ENCODE data around the gene GOLGA6C. TPM values are rescaled to one million over a fixed set of nuclear protein-coding genes. Genes with fewer than 3 reads are reported as not detected.
A peak's percentile ranks its signal among the peaks of the same experiment; 100 is the strongest.

GOLGA6C gene
- total and polyA plus RNA-seq, 10 of the 15 experiments (the other 5 are each of a cell fraction or from before 2014, with no cell fraction given) = not detected

GRCh38 chr15:75230551-75231371 is 27.4 kb upstream of the GOLGA6C start:
- intact Hi-C loops (cut with micrococcal nuclease; ENCODE audit: unreplicated experiment) (no loop called here), in situ Hi-C loops (cut with MboI) (no loop called here)
- Histone ChIP-seq H3K4me1 (ENCODE audit: control insufficient read depth, insufficient read depth, low read length) (no peaks in the 10 kb centered on the region), H4K20me1 (ENCODE audit: control insufficient read depth, insufficient read depth) (no peaks in the 10 kb centered on the region), H3K4me3 (no peak overlapping the region), H3K36me3 (ENCODE audit: control insufficient read depth in 2 of 2, insufficient read depth in 2 of 2, low read length in 1 of 2) (no peaks in the 10 kb centered on the region), H3K9ac (ENCODE audit: control insufficient read depth, insufficient read depth, low read length) (no peak overlapping the region), H3K27ac (ENCODE audit: control insufficient read depth, insufficient read depth) (no peak overlapping the region), H2AFZ (ENCODE audit: control insufficient read depth, low read depth, low read length) (no peak overlapping the region), H3K4me2 (ENCODE audit: control insufficient read depth, insufficient read depth) (no peak overlapping the region), H3K9me3 (replicated peaks; ENCODE audit: control insufficient read depth, insufficient read depth, low read length) (no peaks in the 10 kb centered on the region), H3K79me2 (ENCODE audit: control insufficient read depth, insufficient read depth, low read length) (no peaks in the 10 kb centered on the region), H3K27me3 (replicated peaks in 1 of 2; ENCODE audit: control insufficient read depth in 2 of 2, insufficient read depth in 2 of 2, low read length in 1 of 2) (peaks cover 0 to 2% of the 10 kb centered on the region in 2 experiments; a peak in 2 of 4 replicates)
- DNase-seq (ENCODE audit: low read depth, low spot score) (no peak), ATAC-seq (peak; percentile 23; the same call in 2 of the 3 replicates), FAIRE-seq (no peak)
- peak in 1 of 2 experiments; percentile 40; a peak in 1 of 4 replicates for TF ChIP-seq SRF (IDR thresholded peaks at IDR 0.05; ENCODE audit: low read depth in 2 of 2, low read length in 2 of 2)
- no peak for TF ChIP-seq IKZF2 (IDR thresholded peaks at IDR 0.05)
- TF ChIP-seq BACH1 (IDR thresholded peaks at IDR 0.05; ENCODE audit: borderline replicate concordance) = no peak
- no peak for TF ChIP-seq TCF7 (IDR thresholded peaks at IDR 0.05; ENCODE audit: borderline replicate concordance)
- ChIA-PET CTCF (no interaction called here), SMC1A (ENCODE audit: uncharacterized antibody, unreplicated experiment) (interaction anchor here (0.8 to 1.2 kb wide), 2 partner anchors 15 to 156 kb away, joined by 3 read pairs; no protein-coding TSS in a partner anchor), RAD21 (ENCODE audit: unreplicated experiment) (no interaction called here), POLR2A (no interaction called here)
- BruUV-seq (replicated peaks) = no TSS peak
- WGBS (ENCODE audit: insufficient coverage, insufficient replicate concordance, low lambda C conversion rate, missing lambda C conversion rate) = 22% methylated on average over 15 of the region's 16 CpGs

GRCh38 chr15:75231836-75232235 is 26.3 kb upstream of the GOLGA6C start:
- Histone ChIP-seq H3K79me2 (ENCODE audit: control insufficient read depth, insufficient read depth, low read length) (no peaks in the 10 kb centered on the region), H3K4me1 (ENCODE audit: control insufficient read depth, insufficient read depth, low read length) (no peaks in the 10 kb centered on the region), H3K27me3 (replicated peaks in 1 of 2; ENCODE audit: control insufficient read depth in 2 of 2, insufficient read depth in 2 of 2, low read length in 1 of 2) (peaks cover 0 to 2% of the 10 kb centered on the region in 2 experiments; a peak in 2 of 4 replicates), H3K9me3 (replicated peaks; ENCODE audit: control insufficient read depth, insufficient read depth, low read length) (no peaks in the 10 kb centered on the region), H2AFZ (ENCODE audit: control insufficient read depth, low read depth, low read length) (no peak overlapping the region), H3K27ac (ENCODE audit: control insufficient read depth, insufficient read depth) (no peak overlapping the region), H3K9ac (ENCODE audit: control insufficient read depth, insufficient read depth, low read length) (no peak overlapping the region), H3K4me2 (ENCODE audit: control insufficient read depth, insufficient read depth) (no peak overlapping the region), H3K4me3 (no peak overlapping the region), H4K20me1 (ENCODE audit: control insufficient read depth, insufficient read depth) (no peaks in the 10 kb centered on the region), H3K36me3 (ENCODE audit: control insufficient read depth in 2 of 2, insufficient read depth in 2 of 2, low read length in 1 of 2) (no peaks in the 10 kb centered on the region)
- in situ Hi-C loops (cut with MboI) = no loop called here
- no peak for ATAC-seq
- CTCF ChIA-PET = no interaction called here
- DNase-seq (ENCODE audit: low read depth, low spot score) = no peak
- no TSS peak for BruUV-seq (replicated peaks)
- RAD21 ChIA-PET (ENCODE audit: unreplicated experiment) = no interaction called here
- FAIRE-seq = no peak
- 10% methylated on average over 4 of the region's 4 CpGs for WGBS (ENCODE audit: insufficient coverage, insufficient replicate concordance, low lambda C conversion rate, missing lambda C conversion rate)
- intact Hi-C loops (cut with micrococcal nuclease; ENCODE audit: unreplicated experiment) = no loop called here
- SMC1A ChIA-PET (ENCODE audit: uncharacterized antibody, unreplicated experiment) = interaction anchor here (1.2 kb wide), 1 partner anchor 16 kb away, joined by 3 read pairs; no protein-coding TSS in a partner anchor
- POLR2A ChIA-PET = no interaction called here
- TF ChIP-seq FOS (IDR thresholded peaks at IDR 0.05; ENCODE audit: borderline replicate concordance, extremely low read depth, insufficient read length) = no peak
- TF ChIP-seq ATF7 (IDR thresholded peaks at IDR 0.05; ENCODE audit: low read depth) = no peak
- no peak for TF ChIP-seq MLLT1 (IDR thresholded peaks at IDR 0.05)
- TF ChIP-seq BRCA1 (IDR thresholded peaks at IDR 0.05; ENCODE audit: low read depth, low read length) = no peak
- no peak for TF ChIP-seq YY1 (IDR thresholded peaks at IDR 0.05; ENCODE audit: low read depth, low read length)
- TF ChIP-seq MEF2B (IDR thresholded peaks at IDR 0.05; ENCODE audit: partially characterized antibody, poor library complexity, severe bottlenecking) = no peak
- TF ChIP-seq ATF3 (IDR thresholded peaks at IDR 0.05; ENCODE audit: borderline replicate concordance, extremely low read depth, low read depth, low read length) = no peak
- TF ChIP-seq EP300 (IDR thresholded peaks at IDR 0.05; ENCODE audit: borderline replicate concordance in 1 of 2, control insufficient read depth in 1 of 2, low read depth in 2 of 2, low read length in 2 of 2) = no peak
- TF ChIP-seq WRNIP1 (IDR thresholded peaks at IDR 0.05; ENCODE audit: borderline replicate concordance, low read depth, low read length) = no peak
- TF ChIP-seq JUNB (IDR thresholded peaks at IDR 0.05) = no peak
- TF ChIP-seq HDGF (IDR thresholded peaks at IDR 0.05) = no peak
- TF ChIP-seq KAT2A (conservative IDR thresholded peaks at IDR 0.05; ENCODE audit: control insufficient read depth, low read depth, low read length) = no peak
